ENCODE measurements around the gene CNTNAP4. TPM values are rescaled to one million over a fixed set of nuclear protein-coding genes. Genes with fewer than 3 reads are reported as not detected.

CNTNAP4 gene
- total and polyA plus RNA-seq, 5 experiments from 2014 or later: not detected

GRCh38 chr16:76335180-76335974 lies 58.2 kb downstream of the CNTNAP4 start:
- Mint-ChIP-seq H3K4me1 (no peaks in the 10 kb centered on the region), H3K36me3 (peaks cover 0 to 4% (median 0%) of the 10 kb centered on the region in 3 donors), H3K9me3 (peaks cover 5 to 35% (median 16%) of the 10 kb centered on the region in 9 donors), H3K27ac (no peak overlapping the region), H3K27me3 (no peaks in the 10 kb centered on the region), H3K4me3 (no peak overlapping the region)
- POLR2A ChIA-PET: no interaction called here
- ATAC-seq: no peak
- DNase-seq: no peak

- H3K4me3 Mint-ChIP-seq: no peak overlapping the region
- no peak for ATAC-seq
- no peak for DNase-seq
- peaks cover 0 to 4% (median 0%) of the 10 kb centered on the region in 3 donors for H3K36me3 Mint-ChIP-seq
- H3K9me3 Mint-ChIP-seq: peaks cover 5 to 35% (median 16%) of the 10 kb centered on the region in 9 donors
- H3K27ac Mint-ChIP-seq: no peak overlapping the region
- POLR2A ChIA-PET: no interaction called here
- no peaks in the 10 kb centered on the region for H3K4me1 Mint-ChIP-seq
- no peaks in the 10 kb centered on the region for H3K27me3 Mint-ChIP-seq
Observed at GRCh38 chr16:76336112-76336511, 58.9 kb downstream of the CNTNAP4 start.

GRCh38 chr16:76338472-76338871 lies 61.3 kb downstream of the CNTNAP4 start:
- DNase-seq (no peak), ATAC-seq (no peak)
- Mint-ChIP-seq H3K27ac (no peak overlapping the region), H3K36me3 (peaks cover 0 to 4% (median 0%) of the 10 kb centered on the region in 3 donors), H3K27me3 (no peaks in the 10 kb centered on the region), H3K4me3 (no peak overlapping the region), H3K9me3 (peaks cover 2 to 35% (median 16%) of the 10 kb centered on the region in 9 donors), H3K4me1 (no peaks in the 10 kb centered on the region)
- POLR2A ChIA-PET: no interaction called here

- no peak overlapping the region for H3K4me3 Mint-ChIP-seq
- no peaks in the 10 kb centered on the region for H3K36me3 Mint-ChIP-seq
- DNase-seq (no peak), ATAC-seq (no peak)
- H3K9me3 Mint-ChIP-seq: peaks cover 0 to 16% (median 2%) of the 10 kb centered on the region in 9 donors
- no peaks in the 10 kb centered on the region for H3K27me3 Mint-ChIP-seq
- H3K27ac Mint-ChIP-seq: no peak overlapping the region
- POLR2A ChIA-PET: no interaction called here
- no peaks in the 10 kb centered on the region for H3K4me1 Mint-ChIP-seq
Observed at GRCh38 chr16:76343769-76344168, 66.6 kb downstream of the CNTNAP4 start.

GRCh38 chr16:76345163-76345661 lies 68.0 kb downstream of the CNTNAP4 start:
- H3K4me3 Mint-ChIP-seq: no peak overlapping the region
- DNase-seq: no peak
- H3K27ac Mint-ChIP-seq: no peak overlapping the region
- no peaks in the 10 kb centered on the region for H3K36me3 Mint-ChIP-seq
- no peak for ATAC-seq
- H3K27me3 Mint-ChIP-seq: no peaks in the 10 kb centered on the region
- H3K9me3 Mint-ChIP-seq: peaks cover 0 to 16% (median 0%) of the 10 kb centered on the region in 9 donors
- H3K4me1 Mint-ChIP-seq: no peaks in the 10 kb centered on the region
- POLR2A ChIA-PET: no interaction called here

- Mint-ChIP-seq H3K9me3 (peaks cover 0 to 12% (median 0%) of the 10 kb centered on the region in 9 donors), H3K36me3 (no peaks in the 10 kb centered on the region), H3K4me3 (no peak overlapping the region), H3K4me1 (no peaks in the 10 kb centered on the region), H3K27me3 (no peaks in the 10 kb centered on the region), H3K27ac (no peak overlapping the region)
- POLR2A ChIA-PET: no interaction called here
- ATAC-seq (no peak), DNase-seq (no peak)
Observed at GRCh38 chr16:76346210-76346609, 69.0 kb downstream of the CNTNAP4 start.

GRCh38 chr16:76351441-76351840 lies 74.2 kb downstream of the CNTNAP4 start:
- Mint-ChIP-seq H3K36me3 (no peaks in the 10 kb centered on the region), H3K27ac (no peak overlapping the region), H3K4me3 (no peak overlapping the region), H3K9me3 (peaks cover 0 to 10% (median 0%) of the 10 kb centered on the region in 9 donors), H3K27me3 (no peaks in the 10 kb centered on the region), H3K4me1 (no peaks in the 10 kb centered on the region)
- POLR2A ChIA-PET: no interaction called here
- DNase-seq (no peak), ATAC-seq (no peak)

GRCh38 chr16:76360404-76360803 lies 83.2 kb downstream of the CNTNAP4 start:
- H3K4me1 Mint-ChIP-seq: no peaks in the 10 kb centered on the region
- POLR2A ChIA-PET: no interaction called here
- no peak overlapping the region for H3K4me3 Mint-ChIP-seq
- H3K36me3 Mint-ChIP-seq: no peaks in the 10 kb centered on the region
- peaks cover 0 to 3% (median 0%) of the 10 kb centered on the region in 5 donors for H3K27me3 Mint-ChIP-seq
- DNase-seq: no peak
- peaks cover 0 to 13% (median 4%) of the 10 kb centered on the region in 9 donors for H3K9me3 Mint-ChIP-seq
- H3K27ac Mint-ChIP-seq: no peak overlapping the region
- no peak for ATAC-seq

GRCh38 chr16:76370344-76370743 lies 93.1 kb downstream of the CNTNAP4 start:
- Mint-ChIP-seq H3K27me3 (no peaks in the 10 kb centered on the region), H3K27ac (no peak overlapping the region), H3K4me3 (no peak overlapping the region), H3K9me3 (peaks cover 0 to 11% (median 6%) of the 10 kb centered on the region in 9 donors), H3K36me3 (no peaks in the 10 kb centered on the region), H3K4me1 (no peaks in the 10 kb centered on the region)
- no peak for ATAC-seq
- POLR2A ChIA-PET: no interaction called here
- no peak for DNase-seq

- Mint-ChIP-seq H3K27me3 (no peaks in the 10 kb centered on the region), H3K36me3 (no peaks in the 10 kb centered on the region), H3K4me1 (no peaks in the 10 kb centered on the region), H3K4me3 (no peak overlapping the region), H3K9me3 (peaks cover 0 to 12% (median 5%) of the 10 kb centered on the region in 9 donors), H3K27ac (no peak overlapping the region)
- DNase-seq: no peak
- ATAC-seq: no peak
- POLR2A ChIA-PET: no interaction called here
Observed at GRCh38 chr16:76371441-76371840, 94.2 kb downstream of the CNTNAP4 start.

GRCh38 chr16:76373998-76374397 lies 96.8 kb downstream of the CNTNAP4 start:
- POLR2A ChIA-PET: no interaction called here
- DNase-seq (no peak), ATAC-seq (no peak)
- no peaks in the 10 kb centered on the region for H3K27me3 Mint-ChIP-seq
- no peaks in the 10 kb centered on the region for H3K36me3 Mint-ChIP-seq
- H3K4me3 Mint-ChIP-seq: no peak overlapping the region
- peaks cover 2 to 22% (median 9%) of the 10 kb centered on the region in 9 donors for H3K9me3 Mint-ChIP-seq
- H3K27ac Mint-ChIP-seq: no peak overlapping the region
- no peaks in the 10 kb centered on the region for H3K4me1 Mint-ChIP-seq

- POLR2A ChIA-PET: no interaction called here
- Mint-ChIP-seq H3K4me1 (no peaks in the 10 kb centered on the region), H3K36me3 (no peaks in the 10 kb centered on the region), H3K9me3 (peaks cover 0 to 22% (median 6%) of the 10 kb centered on the region in 9 donors), H3K27me3 (no peaks in the 10 kb centered on the region), H3K4me3 (no peak overlapping the region), H3K27ac (no peak overlapping the region)
- ATAC-seq: no peak
- DNase-seq: no peak
Observed at GRCh38 chr16:76376988-76377387, 99.8 kb downstream of the CNTNAP4 start.

- DNase-seq: no peak
- no peak for ATAC-seq
- Mint-ChIP-seq H3K27me3 (no peaks in the 10 kb centered on the region), H3K36me3 (no peaks in the 10 kb centered on the region), H3K27ac (no peak overlapping the region), H3K4me3 (no peak overlapping the region), H3K4me1 (no peaks in the 10 kb centered on the region), H3K9me3 (peaks cover 0 to 22% (median 6%) of the 10 kb centered on the region in 9 donors)
- POLR2A ChIA-PET: no interaction called here
Observed at GRCh38 chr16:76378020-76378419, 100.8 kb downstream of the CNTNAP4 start.

GRCh38 chr16:76381096-76381495 lies 103.9 kb downstream of the CNTNAP4 start:
- POLR2A ChIA-PET: no interaction called here
- H3K9me3 Mint-ChIP-seq: peaks cover 0 to 16% (median 5%) of the 10 kb centered on the region in 9 donors
- H3K4me1 Mint-ChIP-seq: no peaks in the 10 kb centered on the region
- ATAC-seq (no peak), DNase-seq (no peak)
- H3K27me3 Mint-ChIP-seq: no peaks in the 10 kb centered on the region
- no peak overlapping the region for H3K4me3 Mint-ChIP-seq
- no peak overlapping the region for H3K27ac Mint-ChIP-seq
- H3K36me3 Mint-ChIP-seq: no peaks in the 10 kb centered on the region

Measured in naive thymus-derived CD8-positive, alpha-beta T cell (primary cell).